H9 (cell line): ENCODE measurements around the gene DDX1. TPM values are rescaled to one million over a fixed set of nuclear protein-coding genes. Genes with fewer than 3 reads are reported as not detected.

Experiments
- DNase-seq: peaks from one replicate; pipeline ENCODE4 v3.0.0-alpha.2; 2017
- H2AFZ ChIP-seq: one replicate; pipeline ENCODE4 v1.6.1; 2013; ENCODE audit warnings: mild to moderate bottlenecking, low read length, control low read depth, moderate library complexity
- H2AK5ac ChIP-seq: 2 replicates; pipeline ENCODE4 v1.6.1; 2013; ENCODE audit warnings: low read length, control low read depth, mixed read lengths; ENCODE audit not compliant: insufficient read length
- H2BK120ac ChIP-seq: one replicate; pipeline ENCODE4 v1.6.1; 2013; ENCODE audit warnings: low read depth, mild to moderate bottlenecking, low read length, control low read depth, inconsistent platforms; ENCODE audit not compliant: poor library complexity, severe bottlenecking
- H2BK12ac ChIP-seq: 2 replicates; pipeline ENCODE4 v1.6.1; 2013; ENCODE audit warnings: low read length, control low read depth, mixed read lengths, low read depth; ENCODE audit not compliant: insufficient read length
- H2BK15ac ChIP-seq: 2 replicates; pipeline ENCODE4 v1.6.1; 2013; ENCODE audit warnings: low read depth, low read length, control low read depth
- H2BK20ac ChIP-seq: one replicate; pipeline ENCODE4 v1.6.1; 2013; ENCODE audit warnings: low read depth, mild to moderate bottlenecking, low read length, control low read depth, inconsistent platforms; ENCODE audit not compliant: poor library complexity, severe bottlenecking
- H2BK5ac ChIP-seq: 2 replicates; pipeline ENCODE4 v1.6.1; 2013; ENCODE audit warnings: low read length, control low read depth, mixed read lengths; ENCODE audit not compliant: insufficient read length
- H3K14ac ChIP-seq: 2 replicates; pipeline ENCODE4 v1.6.1; 2013; ENCODE audit warnings: low read length, control low read depth; ENCODE audit not compliant: insufficient read depth
- H3K18ac ChIP-seq: 2 replicates; pipeline ENCODE4 v1.6.1; 2013; ENCODE audit warnings: low read depth, mild to moderate bottlenecking, mixed read lengths, low read length, control low read depth; ENCODE audit not compliant: insufficient read length
- H3K23ac ChIP-seq: 2 replicates; pipeline ENCODE4 v1.6.1; 2013; ENCODE audit warnings: low read length, control low read depth, mixed read lengths, low read depth; ENCODE audit not compliant: insufficient read length
- H3K23me2 ChIP-seq: 2 replicates; pipeline ENCODE4 v1.6.1; 2013; ENCODE audit warnings: low read depth, mild to moderate bottlenecking, mixed read lengths, low read length, control low read depth; ENCODE audit not compliant: insufficient read length, poor library complexity, severe bottlenecking
- H3K27ac ChIP-seq: 2 replicates; pipeline ENCODE4 v1.5.1; 2013; ENCODE audit warnings: low read length, control low read depth, mixed read lengths, low read depth; ENCODE audit not compliant: insufficient read length
- H3K27me3 ChIP-seq: 2 replicates; pipeline ENCODE4 v1.6.1; 2013; ENCODE audit warnings: low read length, control low read depth, inconsistent platforms; ENCODE audit not compliant: insufficient read depth
- H3K4ac ChIP-seq: 2 replicates; pipeline ENCODE4 v1.6.1; 2013; ENCODE audit warnings: low read depth, mild to moderate bottlenecking, control low read depth, inconsistent platforms, low read length, moderate library complexity
- H3K4me1 ChIP-seq: 2 replicates; pipeline ENCODE4 v1.6.1; 2013; ENCODE audit warnings: low read length, control low read depth, inconsistent platforms; ENCODE audit not compliant: insufficient read depth
- H3K4me2 ChIP-seq: 2 replicates; pipeline ENCODE4 v1.6.1; 2013; ENCODE audit warnings: low read length, control low read depth, mixed read lengths; ENCODE audit not compliant: insufficient read length, insufficient read depth
- H3K56ac ChIP-seq: 2 replicates; pipeline ENCODE4 v1.6.1; 2013; ENCODE audit warnings: low read depth, mild to moderate bottlenecking, mixed read lengths, low read length, control low read depth; ENCODE audit not compliant: insufficient read length
- H3K79me1 ChIP-seq: 2 replicates; pipeline ENCODE4 v1.6.1; 2013; ENCODE audit warnings: low read depth, mild to moderate bottlenecking, moderate library complexity, low read length, control low read depth, inconsistent platforms; ENCODE audit not compliant: insufficient read depth, poor library complexity, severe bottlenecking
- H3K79me2 ChIP-seq: 2 replicates; pipeline ENCODE4 v1.6.1; 2013; ENCODE audit warnings: low read length, control low read depth, inconsistent platforms; ENCODE audit not compliant: insufficient read depth
- H3K9ac ChIP-seq: 2 replicates; pipeline ENCODE4 v1.6.1; 2013; ENCODE audit warnings: low read length, control low read depth, mixed read lengths; ENCODE audit not compliant: insufficient read length; ENCODE audit errors: extremely low read depth
- H3K9me3 ChIP-seq: one replicate; pipeline ENCODE4 v1.6.1; 2013; ENCODE audit warnings: low read depth, low read length, inconsistent platforms; ENCODE audit not compliant: control insufficient read depth
- H3T11ph ChIP-seq: one replicate; pipeline ENCODE4 v1.6.1; 2013; ENCODE audit warnings: mild to moderate bottlenecking, low read length, control low read depth, inconsistent platforms
- H4K20me1 ChIP-seq: one replicate; pipeline ENCODE4 v1.6.1; 2013; ENCODE audit not compliant: control insufficient read depth, insufficient read length, insufficient read depth
- H4K5ac ChIP-seq: 2 replicates; pipeline ENCODE4 v1.6.1; 2013; ENCODE audit warnings: low read depth, mild to moderate bottlenecking, mixed read lengths, low read length, control low read depth; ENCODE audit not compliant: insufficient read length
- H4K8ac ChIP-seq: replicated peaks from 2 replicates; pipeline ENCODE4 v1.6.1; 2013; ENCODE audit warnings: low read length, control low read depth, mixed read lengths, low read depth; ENCODE audit not compliant: insufficient read length
- H4K91ac ChIP-seq: 2 replicates; pipeline ENCODE4 v1.6.1; 2013; ENCODE audit warnings: low read depth, mild to moderate bottlenecking, moderate library complexity, mixed read lengths, low read length, control low read depth; ENCODE audit not compliant: insufficient read length
- H3K27ac Mint-ChIP-seq, 3 experiments: 2 replicates in 2 of 3; 3 replicates in 1 of 3; pipeline ENCODE4 v1.8.0; 2020 to 2021; ENCODE audit warnings: mixed read lengths in 3 of 3, mild to moderate bottlenecking in 1 of 3, moderate library complexity in 1 of 3
- H3K27me3 Mint-ChIP-seq: 2 replicates; pipeline ENCODE4 v1.8.0; 2021; ENCODE audit warnings: low read depth, mild to moderate bottlenecking, moderate library complexity, mixed read lengths
- H3K36me3 Mint-ChIP-seq, 3 experiments: 2 replicates in 2 of 3; 3 replicates in 1 of 3; pipeline ENCODE4 v1.8.0; 2020 to 2021; ENCODE audit warnings: low read depth in 3 of 3, mixed read lengths in 3 of 3; ENCODE audit not compliant: insufficient read depth in 1 of 3
- H3K4me1 Mint-ChIP-seq, 2 experiments: 2 replicates each; pipeline ENCODE4 v1.8.0; 2020; ENCODE audit warnings: mixed read lengths in 2 of 2
- H3K4me3 Mint-ChIP-seq, 2 experiments: 2 replicates in 1 of 2; 3 replicates in 1 of 2; pipeline ENCODE4 v1.8.0; 2020 to 2021; ENCODE audit warnings: mild to moderate bottlenecking in 2 of 2, mixed read lengths in 2 of 2, moderate library complexity in 1 of 2
- H3K9me3 Mint-ChIP-seq, 2 experiments: 2 replicates in 1 of 2; 3 replicates in 1 of 2; pipeline ENCODE4 v1.8.0; 2020; ENCODE audit warnings: mild to moderate bottlenecking in 2 of 2, mixed read lengths in 2 of 2, moderate library complexity in 1 of 2
- CTCF ChIP-seq: fragments of 200-600 bp; sonication (generic); conservative IDR thresholded peaks from 3 replicates; pipeline ENCODE4 v1.8.0; 2021; ENCODE audit warnings: antibody characterized with exemption, mild to moderate bottlenecking
- WGBS: extraction: QIAGEN DNeasy Blood & Tissue Kit; methylation state at CpG from one replicate; pipeline ENCODE4 v1.1.7; 2013; ENCODE audit warnings: missing lambda C conversion rate, low lambda C conversion rate, mixed read lengths; ENCODE audit not compliant: insufficient read length; ENCODE audit errors: extremely low coverage; 5-methylcytosine and 5-hydroxymethylcytosine counted together
- total RNA-seq: library from RNA; stranded (reverse); gene quantifications from 2 replicates; pipeline ENCODE4 v1.2.1, GENCODE V29; 2021

The DDX1 gene
- total RNA-seq, 1 experiment from 2014 or later = 120 TPM

GRCh38 chr2:15583826-15584225 lies 7.8 kb upstream of the DDX1 start:
- Histone ChIP-seq H2BK120ac (no peak overlapping the region), H3K14ac (no peak overlapping the region), H2AFZ (no peak overlapping the region), H3K23ac (no peak overlapping the region), H2BK5ac (no peak overlapping the region), H3T11ph (no peak overlapping the region), H3K18ac (no peak overlapping the region), H3K79me2 (no peaks in the 10 kb centered on the region), H3K4me1 (no peaks in the 10 kb centered on the region), H3K23me2 (no peaks in the 10 kb centered on the region), H3K9me3 (no peaks in the 10 kb centered on the region), H3K27ac (no peak overlapping the region), H4K91ac (no peak overlapping the region), H3K9ac (no peak overlapping the region), H2BK12ac (no peak overlapping the region), H4K5ac (no peak overlapping the region), H3K4me2 (no peak overlapping the region), H3K79me1 (no peaks in the 10 kb centered on the region), H3K4ac (no peak overlapping the region), H4K8ac (no peak overlapping the region), H2BK15ac (no peak overlapping the region), H3K27me3 (no peaks in the 10 kb centered on the region), H2BK20ac (no peak overlapping the region), H4K20me1 (no peaks in the 10 kb centered on the region), H3K56ac (no peak overlapping the region), H2AK5ac (no peak overlapping the region)
- no peak overlapping the region for H3K4me3 Mint-ChIP-seq
- H3K36me3 Mint-ChIP-seq = no peaks in the 10 kb centered on the region
- H3K27me3 Mint-ChIP-seq = no peaks in the 10 kb centered on the region
- H3K4me1 Mint-ChIP-seq = peaks cover 0 to 3% of the 10 kb centered on the region in 2 experiments; a peak in 2 of 4 replicates
- H3K9me3 Mint-ChIP-seq = no peaks in the 10 kb centered on the region
- TF ChIP-seq CTCF = no peak
- no CpG with 5 or more reads among the region's 1 CpG for WGBS
- DNase-seq = no peak
- no peak overlapping the region for H3K27ac Mint-ChIP-seq
